ENCODE results near the gene EIF4H.

- no peak for TF ChIP-seq TAF1 (IDR thresholded peaks at IDR 0.05; ENCODE audit: borderline replicate concordance, insufficient read depth, low read length)
- TF ChIP-seq POLR2AphosphoS5 (IDR thresholded peaks at IDR 0.05; ENCODE audit: low read depth, low read length): no peak
- no peak for TF ChIP-seq FOXP2 (optimal IDR thresholded peaks at IDR 0.05; ENCODE audit: borderline replicate concordance, extremely low read depth, extremely low read length, insufficient read depth)
- TF ChIP-seq, protein P1, sequence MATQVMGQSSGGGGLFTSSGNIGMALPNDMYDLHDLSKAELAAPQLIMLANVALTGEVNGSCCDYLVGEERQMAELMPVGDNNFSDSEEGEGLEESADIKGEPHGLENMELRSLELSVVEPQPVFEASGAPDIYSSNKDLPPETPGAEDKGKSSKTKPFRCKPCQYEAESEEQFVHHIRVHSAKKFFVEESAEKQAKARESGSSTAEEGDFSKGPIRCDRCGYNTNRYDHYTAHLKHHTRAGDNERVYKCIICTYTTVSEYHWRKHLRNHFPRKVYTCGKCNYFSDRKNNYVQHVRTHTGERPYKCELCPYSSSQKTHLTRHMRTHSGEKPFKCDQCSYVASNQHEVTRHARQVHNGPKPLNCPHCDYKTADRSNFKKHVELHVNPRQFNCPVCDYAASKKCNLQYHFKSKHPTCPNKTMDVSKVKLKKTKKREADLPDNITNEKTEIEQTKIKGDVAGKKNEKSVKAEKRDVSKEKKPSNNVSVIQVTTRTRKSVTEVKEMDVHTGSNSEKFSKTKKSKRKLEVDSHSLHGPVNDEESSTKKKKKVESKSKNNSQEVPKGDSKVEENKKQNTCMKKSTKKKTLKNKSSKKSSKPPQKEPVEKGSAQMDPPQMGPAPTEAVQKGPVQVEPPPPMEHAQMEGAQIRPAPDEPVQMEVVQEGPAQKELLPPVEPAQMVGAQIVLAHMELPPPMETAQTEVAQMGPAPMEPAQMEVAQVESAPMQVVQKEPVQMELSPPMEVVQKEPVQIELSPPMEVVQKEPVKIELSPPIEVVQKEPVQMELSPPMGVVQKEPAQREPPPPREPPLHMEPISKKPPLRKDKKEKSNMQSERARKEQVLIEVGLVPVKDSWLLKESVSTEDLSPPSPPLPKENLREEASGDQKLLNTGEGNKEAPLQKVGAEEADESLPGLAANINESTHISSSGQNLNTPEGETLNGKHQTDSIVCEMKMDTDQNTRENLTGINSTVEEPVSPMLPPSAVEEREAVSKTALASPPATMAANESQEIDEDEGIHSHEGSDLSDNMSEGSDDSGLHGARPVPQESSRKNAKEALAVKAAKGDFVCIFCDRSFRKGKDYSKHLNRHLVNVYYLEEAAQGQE (IDR thresholded peaks at IDR 0.05; ENCODE audit: insufficient read depth in 1 of 2, low read depth in 2 of 2, low read length in 2 of 2): no peak
Observed at GRCh38 chr7:74173491-74173865, 678 bp upstream of the EIF4H start.

Data from PFSK-1 (cell line).